Right atrium auricular region (tissue), 2 donors: ENCODE measurements around the gene PAIP2. TPM values are rescaled to one million over a fixed set of nuclear protein-coding genes. Genes with fewer than 3 reads are reported as not detected.

ENCODE experiments used
- DNase-seq: peaks from one replicate; pipeline ENCODE4 v3.0.0-alpha.2; 2019; ENCODE audit warnings: low spot score
- H3K27ac ChIP-seq, 2 donors: fragments of 200-600 bp; sonication (generic); 1 replicate in 1 of 2; 2 replicates in 1 of 2; pipeline ENCODE4 v1.5.1; 2016 to 2019
- H3K27me3 ChIP-seq, 2 donors: fragments of 200-600 bp; sonication (generic); one replicate each; pipeline versions ENCODE4 v1.5.1 to v1.6.0; 2017 to 2019
- H3K36me3 ChIP-seq: fragments of 200-600 bp; sonication (generic); one replicate; pipeline ENCODE4 v1.5.1; 2016
- H3K4me1 ChIP-seq, 2 donors: fragments of 200-600 bp; sonication (generic); one replicate each; pipeline versions ENCODE4 v1.5.1 to v1.6.0; 2017 to 2019
- H3K4me3 ChIP-seq, 2 donors: fragments of 200-600 bp; sonication (generic); 1 replicate in 1 of 2; 2 replicates in 1 of 2; pipeline ENCODE4 v1.5.1; 2017 to 2019; ENCODE audit warnings: mild to moderate bottlenecking in 1 of 2, moderate library complexity in 1 of 2
- H3K9me3 ChIP-seq, 2 donors: fragments of 200-600 bp; sonication (generic); one replicate each; pipeline ENCODE4 v1.5.1; 2019
- total RNA-seq, 2 donors: library from RNA; depleted of rRNA; stranded (reverse); fragments of >200 nt; gene quantifications; one replicate each; pipeline ENCODE4 v1.1.0, GENCODE V29; 2016
- TF ChIP-seq, protein P1 (sequence below), 2 donors: fragments of 200-600 bp; sonication (generic); IDR thresholded peaks; one replicate each; pipeline ENCODE4 v1.5.1; 2019; ENCODE audit warnings: antibody characterized with exemption in 2 of 2

The PAIP2 gene
- total RNA-seq, 2 donors from 2014 or later = 97.6 to 156 TPM

DNA sequence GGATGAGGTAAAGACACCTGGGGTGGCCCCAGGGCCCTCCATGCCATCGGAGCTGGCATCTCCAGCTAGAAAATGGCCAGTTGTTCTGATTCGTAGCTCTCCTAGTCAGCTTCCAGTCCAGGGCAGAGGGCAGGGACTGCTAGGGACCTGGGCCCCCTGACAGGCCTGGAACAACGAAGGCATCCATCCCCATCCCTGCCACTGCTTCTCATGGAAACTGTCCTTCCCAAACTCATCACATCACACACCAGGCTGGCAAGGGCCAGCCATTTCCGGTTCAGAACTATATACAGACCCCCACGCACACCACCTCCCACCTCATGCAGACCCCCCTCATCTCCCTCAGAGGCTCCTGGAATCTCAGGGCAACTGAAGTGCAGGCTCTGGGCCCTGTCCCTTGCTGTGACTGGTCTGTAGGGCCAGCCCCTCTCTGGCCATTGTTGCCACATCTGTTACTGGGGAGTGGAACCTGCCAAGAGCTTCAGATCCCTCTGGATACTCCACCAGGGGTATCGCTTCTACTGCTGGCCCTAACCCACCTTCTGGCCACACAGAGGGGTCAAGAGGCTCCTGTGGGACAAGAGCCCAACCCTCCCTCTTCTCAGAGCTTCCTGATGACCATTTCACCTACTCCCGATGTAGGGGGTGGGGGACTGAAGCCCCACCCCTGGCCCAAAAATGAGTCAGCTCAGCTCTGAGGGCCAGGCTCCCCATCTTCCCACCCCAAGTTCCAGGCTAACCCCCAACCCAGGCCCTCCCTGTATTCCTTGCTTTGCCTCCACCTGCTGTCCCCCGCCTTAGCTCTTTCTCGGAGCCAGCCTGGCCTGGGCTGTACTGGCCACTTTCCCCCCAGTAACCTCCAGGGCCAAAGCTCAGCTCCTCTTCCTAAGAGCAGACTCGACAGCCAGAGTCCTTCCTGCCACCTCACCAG, 49.2 kb downstream of the PAIP2 start:
- peak overlapping the region in 1 of 2 donors; percentile 62 for H3K4me3 ChIP-seq
- peaks cover 0 to 82% of the 10 kb centered on the region in 2 donors for H3K4me1 ChIP-seq
- no peaks in the 10 kb centered on the region for H3K27me3 ChIP-seq
- TF ChIP-seq, protein P1, sequence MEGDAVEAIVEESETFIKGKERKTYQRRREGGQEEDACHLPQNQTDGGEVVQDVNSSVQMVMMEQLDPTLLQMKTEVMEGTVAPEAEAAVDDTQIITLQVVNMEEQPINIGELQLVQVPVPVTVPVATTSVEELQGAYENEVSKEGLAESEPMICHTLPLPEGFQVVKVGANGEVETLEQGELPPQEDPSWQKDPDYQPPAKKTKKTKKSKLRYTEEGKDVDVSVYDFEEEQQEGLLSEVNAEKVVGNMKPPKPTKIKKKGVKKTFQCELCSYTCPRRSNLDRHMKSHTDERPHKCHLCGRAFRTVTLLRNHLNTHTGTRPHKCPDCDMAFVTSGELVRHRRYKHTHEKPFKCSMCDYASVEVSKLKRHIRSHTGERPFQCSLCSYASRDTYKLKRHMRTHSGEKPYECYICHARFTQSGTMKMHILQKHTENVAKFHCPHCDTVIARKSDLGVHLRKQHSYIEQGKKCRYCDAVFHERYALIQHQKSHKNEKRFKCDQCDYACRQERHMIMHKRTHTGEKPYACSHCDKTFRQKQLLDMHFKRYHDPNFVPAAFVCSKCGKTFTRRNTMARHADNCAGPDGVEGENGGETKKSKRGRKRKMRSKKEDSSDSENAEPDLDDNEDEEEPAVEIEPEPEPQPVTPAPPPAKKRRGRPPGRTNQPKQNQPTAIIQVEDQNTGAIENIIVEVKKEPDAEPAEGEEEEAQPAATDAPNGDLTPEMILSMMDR (IDR thresholded peaks at IDR 0.05) = no peak
- no peaks in the 10 kb centered on the region for H3K9me3 ChIP-seq
- DNase-seq = no peak
- peak overlapping the region; percentile 93 to 96 for H3K27ac ChIP-seq
- no peaks in the 10 kb centered on the region for H3K36me3 ChIP-seq

DNA sequence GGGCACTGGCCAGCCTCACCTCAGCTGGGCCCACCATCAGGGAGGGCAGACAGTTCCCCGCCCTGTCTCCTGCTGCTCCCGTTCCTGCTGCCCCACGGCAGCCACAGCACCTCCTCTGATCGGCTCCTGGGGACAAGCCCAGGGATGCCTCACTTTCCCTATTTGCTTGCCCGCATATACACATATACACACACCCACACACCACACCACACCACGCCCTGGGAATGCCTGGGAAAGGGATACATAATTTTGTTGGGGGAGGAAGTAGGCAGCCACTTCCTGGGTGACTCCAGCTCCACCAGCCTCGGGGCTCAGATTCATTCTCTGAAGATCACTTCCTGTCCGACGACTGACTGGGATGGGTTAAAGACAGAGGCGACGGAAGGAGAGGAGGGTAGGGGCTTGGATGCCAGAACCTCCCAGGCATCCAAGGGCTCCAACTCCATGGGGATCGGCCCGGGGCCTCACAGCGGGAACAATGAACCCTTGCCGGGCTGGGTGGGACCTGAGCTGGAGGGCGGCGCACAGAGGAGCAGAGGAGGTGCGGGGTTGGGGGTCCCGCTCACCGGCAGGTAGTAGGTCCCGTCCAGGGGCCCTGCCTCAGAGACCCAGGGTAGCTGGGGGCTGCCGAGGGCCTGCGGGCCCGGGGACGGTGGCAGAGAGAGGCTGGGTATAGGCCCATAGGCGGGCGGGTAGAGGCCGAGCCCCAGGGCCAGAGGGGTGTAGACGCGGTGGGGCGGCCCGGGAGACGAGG, 50.1 kb downstream of the PAIP2 start:
- no peaks in the 10 kb centered on the region for H3K27me3 ChIP-seq
- peaks cover 0 to 88% of the 10 kb centered on the region in 2 donors for H3K4me1 ChIP-seq
- no peak for DNase-seq
- peak overlapping the region; percentile 93 to 96 for H3K27ac ChIP-seq
- H3K36me3 ChIP-seq = no peaks in the 10 kb centered on the region
- no peaks in the 10 kb centered on the region for H3K9me3 ChIP-seq
- peak overlapping the region; percentile 52 to 62 for H3K4me3 ChIP-seq
- TF ChIP-seq, protein P1 (IDR thresholded peaks at IDR 0.05) = no peak

DNA sequence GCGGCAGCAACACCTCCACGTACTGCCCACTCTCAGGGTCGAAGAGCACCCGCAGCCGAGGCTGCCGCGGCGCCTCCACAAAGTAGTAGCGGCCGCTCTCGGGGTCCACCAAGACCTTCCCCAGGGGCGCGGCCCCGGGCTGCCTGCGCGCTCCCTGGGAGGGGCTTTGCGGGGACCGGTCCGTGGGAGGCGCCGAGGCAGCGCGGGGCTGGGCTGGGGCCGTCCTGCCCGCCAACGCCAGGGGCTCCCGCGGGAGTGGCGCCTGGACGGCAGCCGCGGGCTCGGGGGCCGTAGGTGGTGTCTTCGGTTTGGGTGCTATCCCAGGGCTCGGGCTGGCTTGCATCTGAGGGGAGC, 50.6 kb downstream of the PAIP2 start:
- Histone ChIP-seq H3K27ac (peak overlapping the region; percentile 93 to 96), H3K36me3 (no peaks in the 10 kb centered on the region), H3K27me3 (no peaks in the 10 kb centered on the region), H3K4me3 (peak overlapping the region; percentile 52 to 62), H3K9me3 (no peaks in the 10 kb centered on the region), H3K4me1 (peaks cover 0 to 94% of the 10 kb centered on the region in 2 donors)
- no peak for DNase-seq
- TF ChIP-seq, protein P1 (IDR thresholded peaks at IDR 0.05) = no peak

DNA sequence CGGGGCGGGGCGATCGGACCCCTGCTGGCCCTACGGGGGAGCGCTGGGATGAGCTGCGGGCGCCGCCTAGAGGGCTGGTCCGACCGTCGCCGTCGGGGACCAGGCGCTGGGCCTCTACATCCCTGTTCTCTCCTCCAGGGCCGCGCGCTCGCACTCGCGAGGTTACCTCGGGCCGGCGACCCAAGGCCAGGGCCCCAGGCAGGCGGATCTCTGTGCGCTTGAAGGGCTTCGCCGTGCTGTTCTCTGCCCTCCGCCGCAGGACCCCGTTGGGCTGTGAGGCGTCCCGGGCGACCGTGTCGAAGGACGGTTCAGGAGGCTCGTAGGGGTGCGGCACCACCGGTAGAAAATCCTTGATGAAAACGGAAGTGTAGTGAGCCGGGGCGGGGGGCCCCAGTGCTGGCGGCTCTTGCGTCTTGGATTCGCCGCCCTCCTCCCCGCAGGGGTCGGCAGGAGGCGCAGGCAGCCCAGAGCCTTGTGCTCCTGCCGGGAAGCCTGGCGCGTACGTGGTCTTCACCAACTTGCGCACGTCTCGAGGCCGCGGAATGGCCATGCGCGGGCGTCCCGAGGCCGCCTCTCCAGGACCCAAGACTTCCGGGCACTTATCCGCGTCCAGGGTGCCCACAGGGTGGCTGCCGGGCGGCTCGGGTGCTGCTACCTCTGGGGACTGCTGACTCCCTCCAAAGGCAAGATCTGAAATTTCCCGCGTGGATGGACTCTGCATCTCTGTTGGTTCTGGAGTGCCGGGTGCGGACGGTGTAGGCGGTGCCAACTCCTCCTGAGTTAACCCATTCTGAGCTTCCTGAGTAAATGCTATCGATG, 51.2 kb downstream of the PAIP2 start:
- no peak for DNase-seq
- H3K4me3 ChIP-seq = peak overlapping the region; percentile 52 to 62
- TF ChIP-seq, protein P1 (IDR thresholded peaks at IDR 0.05) = peak; percentile 16 to 58
- H3K27me3 ChIP-seq = no peaks in the 10 kb centered on the region
- peak overlapping the region; percentile 93 to 96 for H3K27ac ChIP-seq
- H3K36me3 ChIP-seq = no peaks in the 10 kb centered on the region
- H3K4me1 ChIP-seq = peaks cover 0 to 90% of the 10 kb centered on the region in 2 donors
- H3K9me3 ChIP-seq = no peaks in the 10 kb centered on the region

DNA sequence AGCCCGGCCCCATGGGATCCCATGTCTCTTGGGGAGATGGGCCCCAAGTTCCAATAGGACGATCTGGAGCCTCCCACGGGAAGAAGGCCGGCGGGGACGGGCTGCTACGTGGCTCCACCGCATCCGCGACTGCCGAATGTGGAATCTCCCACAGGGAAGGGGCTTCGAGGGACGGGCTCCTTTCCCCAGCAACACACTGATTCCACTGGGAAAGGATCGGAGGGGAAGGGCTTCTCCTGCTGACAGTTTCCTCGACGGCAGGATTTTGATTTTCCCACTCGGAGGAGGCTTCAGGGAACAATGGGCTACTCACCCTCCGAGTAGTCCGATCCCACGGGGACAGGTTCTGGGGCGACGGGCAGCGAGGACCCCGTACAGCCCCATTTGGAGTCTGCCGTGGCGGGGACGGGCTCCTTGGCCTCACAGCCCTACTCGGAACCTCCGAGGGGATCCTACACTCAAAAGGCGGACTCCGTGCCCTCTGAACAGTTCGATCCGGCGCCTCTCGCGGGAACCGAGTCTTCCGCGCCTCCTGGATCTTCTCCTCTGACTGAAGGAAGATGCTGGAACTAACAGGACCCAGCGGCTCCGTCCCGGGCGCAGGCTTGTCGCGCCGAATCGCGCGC, 52.0 kb downstream of the PAIP2 start:
- H3K27ac ChIP-seq = peak overlapping the region; percentile 93 to 96
- peak overlapping the region; percentile 52 to 62 for H3K4me3 ChIP-seq
- no peak for DNase-seq
- peaks cover 0 to 83% of the 10 kb centered on the region in 2 donors for H3K4me1 ChIP-seq
- TF ChIP-seq, protein P1 (IDR thresholded peaks at IDR 0.05) = no peak
- no peaks in the 10 kb centered on the region for H3K9me3 ChIP-seq
- H3K36me3 ChIP-seq = no peaks in the 10 kb centered on the region
- no peaks in the 10 kb centered on the region for H3K27me3 ChIP-seq
